Fibroblast of gingiva (primary cell): ENCODE data around the gene NRN1L.
"Not testable (repeated sequence)": the region's sequence is repeated elsewhere in the genome, so short reads cannot be mapped to it uniquely, and the experiment has no call there.

Experiments
- DNase-seq: peaks from one replicate; pipeline ENCODE4 v3.0.0-alpha.2; 2011; ENCODE audit warnings: low read depth

The NRN1L gene

DNA sequence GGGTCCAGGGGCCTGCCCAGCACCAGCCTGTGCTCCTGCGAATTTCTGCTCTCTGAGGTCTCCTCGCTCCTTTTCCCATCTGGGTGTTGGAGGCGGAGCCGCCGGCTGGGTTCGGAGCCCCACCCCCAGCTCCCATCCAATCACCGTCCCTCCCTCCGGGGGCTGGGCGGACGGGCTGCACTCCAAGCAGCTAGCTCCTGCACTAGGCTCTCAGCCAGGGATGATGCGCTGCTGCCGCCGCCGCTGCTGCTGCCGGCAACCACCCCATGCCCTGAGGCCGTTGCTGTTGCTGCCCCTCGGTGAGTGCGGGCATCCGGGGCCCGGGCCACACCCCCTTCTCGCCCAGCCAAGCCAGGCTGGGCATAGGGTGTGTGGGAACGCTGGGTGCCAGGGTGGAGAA, at the start of gene NRN1L:
Gene NRN1L (plus strand): TSS at position 202 of the 400 bp plus-strand sequence. CDS start 19 bp downstream, at position 221.
- peak; percentile 88 for DNase-seq

GRCh38 chr16:67837190-67837589, 47.5 kb upstream of the NRN1L start:
- not testable (repeated sequence) for DNase-seq

DNA sequence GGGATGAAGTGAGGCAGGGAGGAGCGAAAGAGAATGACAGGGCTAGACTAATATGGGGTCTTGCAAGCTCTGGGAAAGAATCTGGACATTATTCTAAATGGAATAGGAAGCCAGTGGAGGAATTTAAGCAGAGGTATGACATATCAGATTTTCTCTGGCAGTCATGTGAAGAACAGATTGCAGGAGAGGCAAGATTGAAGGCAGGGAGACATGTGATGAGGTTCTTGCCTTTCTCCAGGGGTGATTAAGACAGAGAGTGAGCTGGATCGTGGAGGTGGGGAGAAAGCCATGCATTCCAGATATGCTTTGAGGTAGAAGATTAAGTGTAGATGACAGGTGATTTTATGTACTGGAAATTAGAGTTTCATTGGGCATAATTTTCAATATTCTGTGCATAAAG, 46.9 kb upstream of the NRN1L start:
- DNase-seq, result no peak

DNA sequence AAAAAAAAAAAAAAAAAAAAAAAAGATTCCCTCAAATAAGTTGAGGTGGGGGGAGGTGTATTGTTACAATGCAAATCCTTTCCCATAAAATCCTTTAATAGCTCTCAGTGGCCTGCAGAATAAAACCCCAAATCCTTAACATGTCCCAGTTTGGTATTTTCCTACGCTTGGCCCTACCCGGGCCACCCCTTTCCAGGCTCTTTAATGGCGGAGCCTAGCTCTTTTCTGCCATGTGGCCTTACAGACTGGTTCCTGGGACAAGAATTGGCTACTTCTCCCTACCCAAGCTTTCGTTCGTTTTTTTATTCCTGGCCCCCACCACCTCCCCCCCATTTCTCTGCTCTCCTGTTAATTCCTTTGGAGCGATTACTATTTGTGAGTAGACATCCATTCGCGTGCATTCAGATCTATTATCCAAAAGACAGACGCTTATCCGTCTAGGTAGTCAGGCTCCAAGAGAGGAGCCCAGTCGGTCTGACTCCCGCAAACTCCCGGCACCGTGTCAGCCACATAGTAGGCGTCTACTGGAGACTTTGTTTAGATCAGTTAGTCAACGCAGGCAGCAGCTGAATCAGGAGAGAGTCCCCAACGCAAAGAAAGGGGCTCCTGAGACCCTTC, 43.4 kb upstream of the NRN1L start:
- no peak for DNase-seq

- peak; percentile 89 for DNase-seq
Observed at GRCh38 chr16:67841816-67842508, 42.7 kb upstream of the NRN1L start, which contains the start of gene THAP11. Gene THAP11 (plus strand): TSS chr16:67842320. CDS start chr16:67842555, 235 bp downstream.

DNA sequence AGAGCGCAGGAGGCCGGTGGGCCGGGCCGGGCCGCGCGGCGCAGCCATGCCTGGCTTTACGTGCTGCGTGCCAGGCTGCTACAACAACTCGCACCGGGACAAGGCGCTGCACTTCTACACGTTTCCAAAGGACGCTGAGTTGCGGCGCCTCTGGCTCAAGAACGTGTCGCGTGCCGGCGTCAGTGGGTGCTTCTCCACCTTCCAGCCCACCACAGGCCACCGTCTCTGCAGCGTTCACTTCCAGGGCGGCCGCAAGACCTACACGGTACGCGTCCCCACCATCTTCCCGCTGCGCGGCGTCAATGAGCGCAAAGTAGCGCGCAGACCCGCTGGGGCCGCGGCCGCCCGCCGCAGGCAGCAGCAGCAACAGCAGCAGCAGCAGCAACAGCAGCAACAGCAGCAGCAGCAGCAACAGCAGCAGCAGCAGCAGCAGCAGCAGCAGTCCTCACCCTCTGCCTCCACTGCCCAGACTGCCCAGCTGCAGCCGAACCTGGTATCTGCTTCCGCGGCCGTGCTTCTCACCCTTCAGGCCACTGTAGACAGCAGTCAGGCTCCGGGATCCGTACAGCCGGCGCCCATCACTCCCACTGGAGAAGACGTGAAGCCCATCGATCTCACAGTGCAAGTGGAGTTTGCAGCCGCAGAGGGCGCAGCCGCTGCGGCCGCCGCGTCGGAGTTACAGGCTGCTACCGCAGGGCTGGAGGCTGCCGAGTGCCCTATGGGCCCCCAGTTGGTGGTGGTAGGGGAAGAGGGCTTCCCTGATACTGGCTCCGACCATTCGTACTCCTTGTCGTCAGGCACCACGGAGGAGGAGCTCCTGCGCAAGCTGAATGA, 42.0 kb upstream of the NRN1L start:
- DNase-seq, result peak; percentile 55

DNA sequence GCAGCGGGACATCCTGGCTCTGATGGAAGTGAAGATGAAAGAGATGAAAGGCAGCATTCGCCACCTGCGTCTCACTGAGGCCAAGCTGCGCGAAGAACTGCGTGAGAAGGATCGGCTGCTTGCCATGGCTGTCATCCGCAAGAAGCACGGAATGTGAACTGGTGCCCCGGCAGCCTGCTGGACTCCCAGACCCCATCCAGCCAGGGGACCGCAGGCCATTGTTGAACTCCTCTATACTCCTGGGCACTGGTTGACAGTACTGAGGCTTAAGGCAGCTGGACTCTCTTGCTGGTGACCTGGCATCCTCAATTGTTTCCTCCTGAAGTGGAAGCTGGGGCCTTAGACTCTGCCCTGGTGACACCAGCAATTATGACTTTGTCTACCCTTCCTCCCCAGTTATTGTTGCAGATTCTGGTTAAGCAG, 41.3 kb upstream of the NRN1L start:
- DNase-seq, result no peak

- peak; percentile 40 for DNase-seq
Observed at GRCh38 chr16:67844497-67844896, 40.2 kb upstream of the NRN1L start.

DNA sequence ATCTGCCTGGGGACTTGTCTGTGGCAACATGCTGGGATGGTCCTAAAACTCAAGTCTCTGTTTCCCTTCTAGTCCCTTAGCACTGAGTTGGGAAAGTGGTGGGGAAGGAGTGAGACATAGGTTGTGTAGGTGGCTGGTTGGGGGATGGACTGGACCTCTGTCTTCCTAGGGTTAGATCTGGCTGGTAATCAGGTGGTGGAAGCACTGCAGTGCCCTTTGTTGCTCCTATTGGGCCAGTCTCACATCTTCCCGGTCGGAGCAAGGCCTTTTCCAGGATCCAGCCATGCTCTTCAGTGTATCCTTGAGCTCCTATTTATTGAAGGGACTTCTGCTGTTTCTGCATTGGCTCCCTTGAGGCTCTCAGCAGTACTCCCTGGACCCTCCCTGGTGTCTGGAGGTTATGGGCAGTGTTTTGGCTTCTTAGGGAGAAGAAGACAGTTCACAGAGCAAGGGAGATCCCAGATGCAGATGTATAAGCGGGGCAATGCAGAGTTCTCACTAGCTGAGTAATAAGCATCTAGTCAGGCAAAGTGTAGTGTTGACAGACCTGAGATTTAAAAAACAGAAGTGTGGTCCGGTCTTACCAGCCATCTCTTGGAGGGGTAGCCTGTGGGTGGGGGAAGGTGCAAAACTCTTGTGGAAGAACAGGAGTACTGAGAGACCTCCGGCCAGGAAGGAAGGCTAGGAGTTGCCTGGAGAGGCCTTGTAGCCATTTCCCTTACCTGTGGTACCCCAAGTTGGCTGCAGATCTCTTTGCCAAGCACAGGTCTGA, 39.2 kb upstream of the NRN1L start:
- no peak for DNase-seq

DNA sequence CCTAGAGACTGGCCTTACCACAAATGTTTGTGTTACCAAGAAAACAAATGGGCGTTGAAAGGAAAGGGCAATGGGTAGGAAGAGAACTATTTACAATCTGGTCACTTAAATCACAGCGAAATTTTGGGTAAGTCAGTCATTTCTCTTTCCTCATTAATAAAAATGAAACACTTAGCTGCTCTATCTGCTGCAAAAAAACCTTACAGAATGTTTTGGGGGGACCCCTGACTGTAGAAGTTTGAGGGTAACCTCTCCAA, 38.7 kb upstream of the NRN1L start:
- DNase-seq, result no peak

- peak; percentile 94 for DNase-seq
Observed at GRCh38 chr16:67846320-67847063, 38.2 kb upstream of the NRN1L start, which contains the start of gene NUTF2. Gene NUTF2 (plus strand): TSS chr16:67846933. CDS start chr16:67865131, 18,198 bp downstream.

- peak; percentile 43 for DNase-seq
Observed at GRCh38 chr16:67847064-67847861, 37.4 kb upstream of the NRN1L start, which contains the start of gene CENPT. Gene CENPT (minus strand): TSS chr16:67847693. CDS start chr16:67833859, 13,834 bp downstream.

- DNase-seq, result no peak
Observed at GRCh38 chr16:67848118-67848517, 36.6 kb upstream of the NRN1L start.

DNA sequence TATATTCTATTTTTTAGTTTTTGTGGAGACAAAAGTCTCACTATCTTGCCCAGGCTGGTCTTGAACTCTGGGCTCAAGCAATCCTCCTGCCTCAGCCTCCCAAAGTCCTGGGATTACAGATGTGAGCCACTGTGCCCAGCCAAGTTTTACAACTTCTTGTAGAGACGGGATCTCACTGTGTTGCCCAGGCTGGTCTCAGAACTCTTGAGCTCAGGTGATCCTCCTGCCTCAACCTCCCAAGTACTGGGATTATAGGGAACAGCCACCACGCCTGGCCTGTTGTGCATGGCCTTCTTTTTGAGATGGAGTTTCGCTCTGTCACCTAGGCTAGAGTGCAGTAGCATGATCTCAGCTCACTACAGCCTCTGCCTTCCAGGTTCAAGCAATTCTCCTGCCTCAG, 31.0 kb upstream of the NRN1L start:
- no peak for DNase-seq

DNA sequence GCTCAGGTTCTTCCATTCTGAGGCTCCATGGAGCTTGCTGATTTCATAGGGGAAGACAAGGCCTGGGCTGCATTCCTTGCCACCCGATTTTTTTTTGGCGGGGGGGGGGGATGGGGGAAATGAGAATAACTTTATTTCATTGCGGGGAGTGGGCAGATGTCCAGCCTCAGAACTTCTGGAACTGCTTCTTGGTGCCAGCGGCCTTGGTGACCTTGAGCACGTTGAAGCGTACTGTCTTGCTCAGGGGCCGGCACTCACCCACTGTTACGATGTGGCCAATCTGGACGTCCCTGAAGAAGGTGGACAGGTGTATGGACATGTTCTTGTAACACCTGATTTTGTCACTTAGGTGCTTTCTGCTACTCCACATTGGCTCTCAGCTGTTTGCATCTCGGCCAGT, 28.9 kb upstream of the NRN1L start:
- DNase-seq, result no peak

- DNase-seq, result no peak
Observed at GRCh38 chr16:67856927-67857546, 27.6 kb upstream of the NRN1L start.

DNA sequence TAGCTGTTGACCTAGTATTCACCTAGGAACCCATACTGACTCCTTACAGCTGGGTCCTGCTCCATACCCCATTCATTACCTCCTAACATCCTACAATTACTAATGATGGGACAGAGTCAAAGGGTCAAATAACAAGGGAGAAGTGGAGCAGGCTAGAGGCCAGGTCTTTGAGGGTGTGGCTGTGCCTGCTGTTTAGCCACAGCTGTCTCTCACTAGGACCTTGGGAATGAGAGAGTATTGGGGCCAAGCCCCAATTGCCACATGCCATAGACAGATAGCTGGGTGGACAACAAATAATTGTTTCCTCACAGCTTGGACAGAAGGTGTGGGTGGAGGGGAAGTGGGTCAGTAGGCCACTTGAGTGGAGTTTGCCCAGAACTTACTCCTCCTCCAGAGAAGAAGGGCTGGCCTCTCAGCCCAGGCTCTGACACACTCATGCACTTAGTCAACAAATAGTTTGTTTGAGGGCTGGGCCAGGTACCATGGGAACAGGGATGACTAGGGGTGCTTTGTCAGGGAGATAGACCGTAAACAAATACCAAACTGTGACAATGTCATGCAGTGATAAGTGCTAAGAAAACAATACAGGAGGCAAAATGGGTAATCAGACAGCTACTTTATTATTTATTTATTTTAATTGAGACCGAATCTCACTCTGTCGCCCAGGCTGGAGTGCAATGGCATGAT, 27.0 kb upstream of the NRN1L start:
- DNase-seq, result peak; percentile 94

DNA sequence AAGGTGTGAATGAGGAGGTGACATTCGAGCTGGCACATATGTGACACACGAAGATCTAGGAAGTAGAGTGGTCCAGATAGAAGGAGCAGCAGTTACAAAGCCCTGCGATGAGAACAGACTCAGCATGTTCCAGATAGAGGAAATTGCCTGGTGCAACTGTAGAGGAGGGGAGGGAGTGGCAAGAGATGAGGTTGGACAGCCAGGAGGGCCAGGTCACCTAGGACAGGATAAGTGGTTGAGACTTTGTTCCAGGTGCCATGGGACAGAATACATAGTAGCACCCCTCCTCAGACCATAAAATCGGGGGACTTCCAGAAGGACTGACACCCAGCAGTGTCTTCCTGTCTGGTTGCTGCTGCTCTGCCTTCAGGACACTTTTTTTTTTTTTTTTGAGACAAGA, 26.2 kb upstream of the NRN1L start:
- no peak for DNase-seq
